Endothelial cell of umbilical vein (primary cell): ENCODE results near the gene HAPLN2. TPM values are rescaled to one million over a fixed set of nuclear protein-coding genes. Genes with fewer than 3 reads are reported as not detected.

Experiments used
- BruUV-seq: library from RNA; stranded (reverse); fragments of 400-500 nt; replicated peaks from 2 replicates; lab custom pipeline; 2021; lab: Mats Ljungman, UMichigan
- CTCF ChIA-PET: fragments of 300-600, 350-600 bp; sonication (Branson Sonifier 250); formaldehyde crosslinking; loops from one replicate; lab custom pipeline; 2021; ENCODE audit warnings: antibody characterized with exemption, inconsistent platforms; lab: Charles Lee
- POLR2A ChIA-PET: fragments of 300-600, 350-600 bp; sonication (Branson Sonifier 250); formaldehyde crosslinking; loops from one replicate; lab custom pipeline; 2021; ENCODE audit warnings: antibody characterized with exemption, inconsistent platforms; lab: Charles Lee
- DNase-seq: peaks from one replicate; pipeline ENCODE4 v3.0.0-alpha.2; 2011; ENCODE audit warnings: low read depth, low spot score
- FAIRE-seq: peaks from 2 replicates; lab custom pipeline; 2011; peaks lifted over from hg19 to GRCh38; lab: Jason Lieb, UNC
- H2AFZ ChIP-seq: 2 replicates; pipeline ENCODE4 v1.6.0; 2012; ENCODE audit warnings: low read depth, low read length, control low read depth, inconsistent platforms
- H3K27ac ChIP-seq: 2 replicates; pipeline ENCODE4 v1.5.1; 2011; ENCODE audit warnings: low read depth, mild to moderate bottlenecking, control low read depth, low read length, moderate library complexity; ENCODE audit not compliant: insufficient read depth
- H3K27me3 ChIP-seq, 2 experiments: 2 replicates each; pipeline versions ENCODE4 v1.6.0 to v1.6.1; 2011; ENCODE audit warnings: low read length in 2 of 2, mixed read lengths in 1 of 2; ENCODE audit not compliant: control insufficient read depth in 2 of 2, insufficient read depth in 2 of 2
- H3K36me3 ChIP-seq, 2 experiments: 2 replicates in 1 of 2; 3 replicates in 1 of 2; pipeline ENCODE4 v1.5.1; 2011; ENCODE audit warnings: low read length in 2 of 2, mild to moderate bottlenecking in 1 of 2, moderate library complexity in 1 of 2; ENCODE audit not compliant: control insufficient read depth in 2 of 2, insufficient read depth in 2 of 2; ENCODE audit errors: extremely low read depth in 1 of 2
- H3K4me1 ChIP-seq: 3 replicates; pipeline ENCODE4 v1.5.1; 2011; ENCODE audit warnings: mild to moderate bottlenecking, low read length; ENCODE audit not compliant: control insufficient read depth, insufficient read depth; ENCODE audit errors: extremely low read depth
- H3K4me2 ChIP-seq: 2 replicates; pipeline ENCODE4 v1.6.1; 2011; ENCODE audit warnings: low read length, control low read depth, mixed read lengths; ENCODE audit not compliant: insufficient read depth
- H3K4me3 ChIP-seq, 3 experiments: fragments of 200-600 bp in 1 of 3; sonication (generic), shearing (Covaris generic) in 1 of 3; replicated peaks in 1 of 3; 2 replicates each; pipeline ENCODE4 v1.5.1; 2011 to 2016; ENCODE audit warnings: control low read depth in 3 of 3, low read length in 3 of 3, mild to moderate bottlenecking in 2 of 3, inconsistent platforms in 1 of 3, low read depth in 1 of 3, moderate library complexity in 1 of 3; ENCODE audit not compliant: insufficient read depth in 1 of 3
- H3K79me2 ChIP-seq: 2 replicates; pipeline ENCODE4 v1.6.0; 2012; ENCODE audit warnings: low read length, inconsistent platforms; ENCODE audit not compliant: control insufficient read depth, insufficient read depth
- H3K9ac ChIP-seq: replicated peaks from 2 replicates; pipeline ENCODE3; 2011; ENCODE audit warnings: low read length, control low read depth; ENCODE audit not compliant: insufficient read depth; ENCODE audit errors: extremely low read depth
- H3K9me1 ChIP-seq: replicated peaks from 3 replicates; pipeline ENCODE4 v1.6.0; 2011; ENCODE audit warnings: mild to moderate bottlenecking, low read length; ENCODE audit not compliant: control insufficient read depth, insufficient read depth; ENCODE audit errors: extremely low read depth
- H3K9me3 ChIP-seq: replicated peaks from 2 replicates; pipeline ENCODE4 v1.5.1; 2012; ENCODE audit warnings: low read length, inconsistent platforms; ENCODE audit not compliant: control insufficient read depth, insufficient read depth
- H4K20me1 ChIP-seq: replicated peaks from 2 replicates; pipeline ENCODE3; 2011; ENCODE audit warnings: mild to moderate bottlenecking, low read length; ENCODE audit not compliant: control insufficient read depth, insufficient read depth; ENCODE audit errors: extremely low read depth
- CTCF ChIP-seq, 2 donors: IDR thresholded peaks; 1 replicate in 1 of 2; 2 replicates in 1 of 2; pipeline ENCODE4 v1.5.1; 2011; ENCODE audit warnings: low read length in 2 of 2, mild to moderate bottlenecking in 2 of 2, moderate library complexity in 2 of 2, control low read depth in 1 of 2, inconsistent platforms in 1 of 2, low read depth in 1 of 2; ENCODE audit not compliant: insufficient read depth in 1 of 2; ENCODE audit errors: extremely low read depth in 1 of 2
- EZH2 ChIP-seq: IDR thresholded peaks from 2 replicates; pipeline ENCODE4 v1.6.1; 2012; ENCODE audit warnings: borderline replicate concordance, low read depth, mild to moderate bottlenecking, moderate library complexity, low read length, inconsistent platforms; ENCODE audit not compliant: severe bottlenecking
- FOS ChIP-seq: IDR thresholded peaks from 2 replicates; pipeline ENCODE4 v1.6.1; 2011; ENCODE audit warnings: mild to moderate bottlenecking, low read length, moderate library complexity, borderline replicate concordance; ENCODE audit not compliant: insufficient read depth
- GATA2 ChIP-seq: IDR thresholded peaks from 2 replicates; pipeline ENCODE4 v1.7.0; 2011; ENCODE audit warnings: low read depth, mild to moderate bottlenecking, moderate library complexity, mixed read lengths, low read length; ENCODE audit not compliant: insufficient read length, insufficient read depth
- JUN ChIP-seq: IDR thresholded peaks from 2 replicates; pipeline ENCODE4 v1.6.1; 2011; ENCODE audit warnings: borderline replicate concordance, low read depth; ENCODE audit not compliant: insufficient read length, insufficient read depth
- MAX ChIP-seq: IDR thresholded peaks from 2 replicates; pipeline ENCODE4 v1.6.1; 2011; ENCODE audit not compliant: insufficient read depth, insufficient read length
- MYC ChIP-seq: IDR thresholded peaks from one replicate; pipeline ENCODE4 v1.6.1; 2011; ENCODE audit warnings: mild to moderate bottlenecking, low read depth, low read length
- POLR2A ChIP-seq: IDR thresholded peaks from 2 replicates; pipeline ENCODE4 v1.6.1; 2012; ENCODE audit warnings: low read depth, mild to moderate bottlenecking, control low read depth, low read length
- POLR2AphosphoS5 ChIP-seq: IDR thresholded peaks from 2 replicates; pipeline ENCODE4 v1.6.1; 2012; ENCODE audit warnings: low read depth, mild to moderate bottlenecking, control low read depth, low read length, moderate library complexity; ENCODE audit not compliant: insufficient read depth
- dilution Hi-C: fragments of 300-500 bp; cut with MboI; formaldehyde crosslinking; loops from one replicate; pipeline ENCODE4 v1.15.0; 2019; ENCODE audit warnings: low sequenced_read_pairs; ENCODE audit not compliant: extremely low pct_ligation_motif_present
- intact Hi-C: fragments of 100-400 bp; cut with micrococcal nuclease; formaldehyde crosslinking; loops from one replicate; pipeline ENCODE4 v1.10.0; 2022
- polyA plus RNA-seq, 4 experiments: library from polyadenylated mRNA; depleted of rRNA in 3 of 4; stranded (reverse) in 3 of 4; unstranded in 1 of 4; fragments of >200 nt; gene quantifications; 2 replicates each; pipeline versions ENCODE4 v1.2.1 to v1.2.3, GENCODE V29; 2011 to 2012; ENCODE audit warnings: missing spikeins in 1 of 4
- total RNA-seq: library from RNA; stranded (reverse); gene quantifications from 2 replicates; pipeline ENCODE4 v1.2.3, GENCODE V29; 2021

Gene HAPLN2
- total and polyA plus RNA-seq, 2 donors (not counting 3 experiments of a cell fraction or from before 2014, with no cell fraction given): not detected

- Histone ChIP-seq H3K4me1 (peaks cover 17% of the 10 kb centered on the region), H2AFZ (no peak overlapping the region), H3K4me2 (no peak overlapping the region), H3K9me3 (no peaks in the 10 kb centered on the region), H4K20me1 (no peaks in the 10 kb centered on the region), H3K4me3 (no peak overlapping the region), H3K27ac (no peak overlapping the region), H3K9me1 (no peaks in the 10 kb centered on the region), H3K9ac (no peak overlapping the region), H3K27me3 (no peaks in the 10 kb centered on the region), H3K79me2 (peaks cover 11% of the 10 kb centered on the region), H3K36me3 (peaks cover 0 to 34% of the 10 kb centered on the region in 2 experiments)
- ChIA-PET POLR2A (no interaction called here), CTCF (interaction anchor here (4.9 kb wide), 1 partner anchor 13 kb away, joined by 32 read pairs; no protein-coding TSS in a partner anchor)
- intact Hi-C loops: no loop called here
- dilution Hi-C loops: no loop called here
- BruUV-seq: no TSS peak
- no peak for FAIRE-seq
- no peak for DNase-seq
- TF ChIP-seq POLR2AphosphoS5 (no peak), MYC (no peak), JUN (no peak), GATA2 (no peak), EZH2 (no peak), MAX (no peak), CTCF (IDR thresholded peaks at IDR 0.05; ENCODE audit: extremely low read depth in 1 of 2, insufficient read depth in 1 of 2, low read depth in 1 of 2, low read length in 2 of 2) (no peak), POLR2A (no peak), FOS (no peak)
Measured at GRCh38 chr1:156595016-156595415, 24.2 kb upstream of the HAPLN2 start.
